ENCODE measurements around the gene ACOX1. TPM values are rescaled to one million over a fixed set of nuclear protein-coding genes. Genes with fewer than 3 reads are reported as not detected.

ACOX1 gene
- total RNA-seq, 6 donors from 2014 or later, result 33.2 to 84.2 (median 57.4) TPM

DNA sequence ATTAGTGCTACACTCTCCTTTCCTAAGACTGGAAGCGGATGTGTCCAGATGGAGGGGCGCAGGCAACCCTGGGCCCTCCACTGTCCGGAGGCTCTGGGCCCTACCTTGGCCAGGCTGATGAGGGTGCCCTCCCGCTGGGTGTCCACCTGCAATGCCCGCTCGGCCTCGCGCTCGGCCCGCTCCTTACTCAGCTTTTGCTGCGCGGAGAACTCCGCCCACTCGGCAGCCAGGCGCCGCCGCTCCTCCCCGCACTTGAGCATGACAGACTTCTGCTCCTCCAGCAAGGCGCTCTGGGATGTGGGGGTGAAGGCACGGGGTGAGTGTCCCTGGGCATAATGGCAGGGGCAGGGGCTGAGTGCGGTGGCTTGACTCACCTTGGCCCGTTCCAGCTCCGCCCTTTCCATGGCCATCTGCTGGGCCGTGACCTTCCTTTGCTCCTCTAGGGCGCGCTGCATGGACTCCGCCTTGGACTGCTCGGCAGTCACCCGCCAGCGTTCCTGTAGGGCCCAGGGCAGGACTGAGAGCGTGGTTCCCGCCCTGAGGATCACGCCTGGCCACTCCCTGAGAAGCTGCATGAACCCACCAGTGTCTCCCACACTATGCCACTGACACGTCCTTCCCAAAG, 64.2 kb downstream of the ACOX1 start:
- no peak for DNase-seq
- ATAC-seq (ENCODE audit: low FRiP score in 2 of 2), result no peak
- 95 to 96% methylated on average over 28 to 30 of the region's 34 CpGs for WGBS, 2 donors
- Histone ChIP-seq H3K9me3 (no peaks in the 10 kb centered on the region), H3K36me3 (peaks cover 0 to 21% (median 7%) of the 10 kb centered on the region in 4 donors), H3K4me1 (peaks cover 7 to 14% (median 11%) of the 10 kb centered on the region in 4 donors), H3K4me3 (no peak overlapping the region), H3K27me3 (no peaks in the 10 kb centered on the region), H3K27ac (no peak overlapping the region)
- TF ChIP-seq CTCF (IDR thresholded peaks at IDR 0.05), result no peak

DNA sequence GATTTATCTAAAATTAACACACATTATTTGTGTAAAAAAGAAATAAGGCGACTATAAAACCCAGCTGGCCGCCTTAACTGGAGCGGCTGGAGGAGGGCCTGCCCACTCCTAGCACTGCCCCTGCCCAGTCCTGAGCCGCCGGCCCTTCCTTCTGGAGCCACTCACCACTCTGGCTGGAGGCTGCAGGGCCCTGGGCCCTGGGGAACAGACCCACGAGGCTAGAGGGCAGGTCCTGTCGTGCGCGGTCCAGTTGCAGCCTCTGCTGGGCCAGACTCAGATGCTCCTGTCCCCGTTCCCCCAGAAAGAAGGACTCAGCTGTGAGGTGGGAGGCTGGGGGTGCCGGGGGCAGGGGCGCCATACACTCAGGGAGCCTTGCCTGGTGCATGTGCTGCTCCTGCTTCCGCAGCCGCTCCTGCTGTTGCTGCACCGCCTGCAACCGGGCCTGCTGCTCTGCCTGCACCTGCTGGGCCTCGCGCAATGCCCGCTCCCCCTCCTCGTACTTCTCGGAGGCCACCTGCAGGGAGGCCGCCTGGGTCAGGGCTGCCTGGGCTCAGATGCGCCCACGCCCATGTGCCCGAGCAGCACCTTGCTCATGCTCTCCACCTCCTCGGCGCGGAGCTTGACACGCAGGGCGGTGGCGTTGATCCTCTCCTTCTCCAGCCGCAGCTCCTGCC, 65.3 kb downstream of the ACOX1 start:
- Histone ChIP-seq H3K36me3 (peaks cover 0 to 21% (median 5%) of the 10 kb centered on the region in 4 donors), H3K4me3 (no peak overlapping the region), H3K4me1 (peaks cover 9 to 24% (median 16%) of the 10 kb centered on the region in 4 donors), H3K27me3 (no peaks in the 10 kb centered on the region), H3K9me3 (no peaks in the 10 kb centered on the region), H3K27ac (no peak overlapping the region)
- TF ChIP-seq CTCF (IDR thresholded peaks at IDR 0.05) (no peak), POLR2A (IDR thresholded peaks at IDR 0.05) (no peak), EP300 (IDR thresholded peaks at IDR 0.05) (no peak), POLR2AphosphoS5 (IDR thresholded peaks at IDR 0.05) (no peak)
- DNase-seq (no peak), ATAC-seq (ENCODE audit: low FRiP score in 2 of 2) (no peak)
- 96 to 98% methylated on average over 25 to 29 of the region's 32 CpGs for WGBS, 2 donors

GRCh38 chr17:75910699-75911098, 68.3 kb downstream of the ACOX1 start:
- Histone ChIP-seq H3K4me1 (peaks cover 9 to 36% (median 24%) of the 10 kb centered on the region in 4 donors), H3K4me3 (no peak overlapping the region), H3K27me3 (no peaks in the 10 kb centered on the region), H3K27ac (peak overlapping the region in 2 of 4 donors; percentile 32 to 73), H3K9me3 (no peaks in the 10 kb centered on the region), H3K36me3 (peaks cover 0 to 17% (median 5%) of the 10 kb centered on the region in 4 donors)
- 57 to 70% methylated on average over 6 of the region's 6 CpGs for WGBS, 2 donors
- ATAC-seq (ENCODE audit: low FRiP score in 2 of 2), result peak in 1 of 2 donors; percentile 31
- DNase-seq, result peak in 1 of 2 donors; percentile 51
- no peak for TF ChIP-seq CTCF (IDR thresholded peaks at IDR 0.05)
- TF ChIP-seq POLR2AphosphoS5 (IDR thresholded peaks at IDR 0.05), result no peak
- no peak for TF ChIP-seq EP300 (IDR thresholded peaks at IDR 0.05)
- TF ChIP-seq POLR2A (IDR thresholded peaks at IDR 0.05), result no peak

GRCh38 chr17:75909812-75910274, 69.1 kb downstream of the ACOX1 start:
- no peaks in the 10 kb centered on the region for H3K27me3 ChIP-seq
- H3K4me1 ChIP-seq, result peaks cover 16 to 42% (median 30%) of the 10 kb centered on the region in 4 donors
- WGBS, 2 donors, result 60 to 65% methylated on average over 11 of the region's 11 CpGs
- ATAC-seq (ENCODE audit: low FRiP score in 2 of 2) (no peak), DNase-seq (no peak)
- TF ChIP-seq POLR2A (IDR thresholded peaks at IDR 0.05), result no peak
- TF ChIP-seq CTCF (IDR thresholded peaks at IDR 0.05), result no peak
- TF ChIP-seq EP300 (IDR thresholded peaks at IDR 0.05), result no peak
- TF ChIP-seq POLR2AphosphoS5 (IDR thresholded peaks at IDR 0.05), result no peak
- H3K27ac ChIP-seq, result peak overlapping the region; percentile 4 to 73 (median 29)
- H3K4me3 ChIP-seq, result no peak overlapping the region
- no peaks in the 10 kb centered on the region for H3K9me3 ChIP-seq
- peaks cover 0 to 12% (median 5%) of the 10 kb centered on the region in 4 donors for H3K36me3 ChIP-seq

Data from upper lobe of left lung (tissue), 6 donors.